H9 (cell line): ENCODE results near the gene ZFYVE27. TPM values are rescaled to one million over a fixed set of nuclear protein-coding genes. Genes with fewer than 3 reads are reported as not detected.

ENCODE experiments used
- DNase-seq: peaks from one replicate; pipeline ENCODE4 v3.0.0-alpha.2; 2017
- H2AFZ ChIP-seq: one replicate; pipeline ENCODE4 v1.6.1; 2013; ENCODE audit warnings: mild to moderate bottlenecking, low read length, control low read depth, moderate library complexity
- H2AK5ac ChIP-seq: 2 replicates; pipeline ENCODE4 v1.6.1; 2013; ENCODE audit warnings: low read length, control low read depth, mixed read lengths; ENCODE audit not compliant: insufficient read length
- H2BK120ac ChIP-seq: one replicate; pipeline ENCODE4 v1.6.1; 2013; ENCODE audit warnings: low read depth, mild to moderate bottlenecking, low read length, control low read depth, inconsistent platforms; ENCODE audit not compliant: poor library complexity, severe bottlenecking
- H2BK12ac ChIP-seq: 2 replicates; pipeline ENCODE4 v1.6.1; 2013; ENCODE audit warnings: low read length, control low read depth, mixed read lengths, low read depth; ENCODE audit not compliant: insufficient read length
- H2BK15ac ChIP-seq: 2 replicates; pipeline ENCODE4 v1.6.1; 2013; ENCODE audit warnings: low read depth, low read length, control low read depth
- H2BK20ac ChIP-seq: one replicate; pipeline ENCODE4 v1.6.1; 2013; ENCODE audit warnings: low read depth, mild to moderate bottlenecking, low read length, control low read depth, inconsistent platforms; ENCODE audit not compliant: poor library complexity, severe bottlenecking
- H2BK5ac ChIP-seq: 2 replicates; pipeline ENCODE4 v1.6.1; 2013; ENCODE audit warnings: low read length, control low read depth, mixed read lengths; ENCODE audit not compliant: insufficient read length
- H3K14ac ChIP-seq: 2 replicates; pipeline ENCODE4 v1.6.1; 2013; ENCODE audit warnings: low read length, control low read depth; ENCODE audit not compliant: insufficient read depth
- H3K18ac ChIP-seq: 2 replicates; pipeline ENCODE4 v1.6.1; 2013; ENCODE audit warnings: low read depth, mild to moderate bottlenecking, mixed read lengths, low read length, control low read depth; ENCODE audit not compliant: insufficient read length
- H3K23ac ChIP-seq: 2 replicates; pipeline ENCODE4 v1.6.1; 2013; ENCODE audit warnings: low read length, control low read depth, mixed read lengths, low read depth; ENCODE audit not compliant: insufficient read length
- H3K23me2 ChIP-seq: 2 replicates; pipeline ENCODE4 v1.6.1; 2013; ENCODE audit warnings: low read depth, mild to moderate bottlenecking, mixed read lengths, low read length, control low read depth; ENCODE audit not compliant: insufficient read length, poor library complexity, severe bottlenecking
- H3K27ac ChIP-seq: 2 replicates; pipeline ENCODE4 v1.5.1; 2013; ENCODE audit warnings: low read length, control low read depth, mixed read lengths, low read depth; ENCODE audit not compliant: insufficient read length
- H3K27me3 ChIP-seq: 2 replicates; pipeline ENCODE4 v1.6.1; 2013; ENCODE audit warnings: low read length, control low read depth, inconsistent platforms; ENCODE audit not compliant: insufficient read depth
- H3K4ac ChIP-seq: 2 replicates; pipeline ENCODE4 v1.6.1; 2013; ENCODE audit warnings: low read depth, mild to moderate bottlenecking, control low read depth, inconsistent platforms, low read length, moderate library complexity
- H3K4me1 ChIP-seq: 2 replicates; pipeline ENCODE4 v1.6.1; 2013; ENCODE audit warnings: low read length, control low read depth, inconsistent platforms; ENCODE audit not compliant: insufficient read depth
- H3K4me2 ChIP-seq: 2 replicates; pipeline ENCODE4 v1.6.1; 2013; ENCODE audit warnings: low read length, control low read depth, mixed read lengths; ENCODE audit not compliant: insufficient read length, insufficient read depth
- H3K56ac ChIP-seq: 2 replicates; pipeline ENCODE4 v1.6.1; 2013; ENCODE audit warnings: low read depth, mild to moderate bottlenecking, mixed read lengths, low read length, control low read depth; ENCODE audit not compliant: insufficient read length
- H3K79me1 ChIP-seq: 2 replicates; pipeline ENCODE4 v1.6.1; 2013; ENCODE audit warnings: low read depth, mild to moderate bottlenecking, moderate library complexity, low read length, control low read depth, inconsistent platforms; ENCODE audit not compliant: insufficient read depth, poor library complexity, severe bottlenecking
- H3K79me2 ChIP-seq: 2 replicates; pipeline ENCODE4 v1.6.1; 2013; ENCODE audit warnings: low read length, control low read depth, inconsistent platforms; ENCODE audit not compliant: insufficient read depth
- H3K9ac ChIP-seq: 2 replicates; pipeline ENCODE4 v1.6.1; 2013; ENCODE audit warnings: low read length, control low read depth, mixed read lengths; ENCODE audit not compliant: insufficient read length; ENCODE audit errors: extremely low read depth
- H3K9me3 ChIP-seq: one replicate; pipeline ENCODE4 v1.6.1; 2013; ENCODE audit warnings: low read depth, low read length, inconsistent platforms; ENCODE audit not compliant: control insufficient read depth
- H3T11ph ChIP-seq: one replicate; pipeline ENCODE4 v1.6.1; 2013; ENCODE audit warnings: mild to moderate bottlenecking, low read length, control low read depth, inconsistent platforms
- H4K20me1 ChIP-seq: one replicate; pipeline ENCODE4 v1.6.1; 2013; ENCODE audit not compliant: control insufficient read depth, insufficient read length, insufficient read depth
- H4K5ac ChIP-seq: 2 replicates; pipeline ENCODE4 v1.6.1; 2013; ENCODE audit warnings: low read depth, mild to moderate bottlenecking, mixed read lengths, low read length, control low read depth; ENCODE audit not compliant: insufficient read length
- H4K8ac ChIP-seq: replicated peaks from 2 replicates; pipeline ENCODE4 v1.6.1; 2013; ENCODE audit warnings: low read length, control low read depth, mixed read lengths, low read depth; ENCODE audit not compliant: insufficient read length
- H4K91ac ChIP-seq: 2 replicates; pipeline ENCODE4 v1.6.1; 2013; ENCODE audit warnings: low read depth, mild to moderate bottlenecking, moderate library complexity, mixed read lengths, low read length, control low read depth; ENCODE audit not compliant: insufficient read length
- H3K27ac Mint-ChIP-seq, 3 experiments: 2 replicates in 2 of 3; 3 replicates in 1 of 3; pipeline ENCODE4 v1.8.0; 2020 to 2021; ENCODE audit warnings: mixed read lengths in 3 of 3, mild to moderate bottlenecking in 1 of 3, moderate library complexity in 1 of 3
- H3K27me3 Mint-ChIP-seq: 2 replicates; pipeline ENCODE4 v1.8.0; 2021; ENCODE audit warnings: low read depth, mild to moderate bottlenecking, moderate library complexity, mixed read lengths
- H3K36me3 Mint-ChIP-seq, 3 experiments: 2 replicates in 2 of 3; 3 replicates in 1 of 3; pipeline ENCODE4 v1.8.0; 2020 to 2021; ENCODE audit warnings: low read depth in 3 of 3, mixed read lengths in 3 of 3; ENCODE audit not compliant: insufficient read depth in 1 of 3
- H3K4me1 Mint-ChIP-seq, 2 experiments: 2 replicates each; pipeline ENCODE4 v1.8.0; 2020; ENCODE audit warnings: mixed read lengths in 2 of 2
- H3K4me3 Mint-ChIP-seq, 2 experiments: 2 replicates in 1 of 2; 3 replicates in 1 of 2; pipeline ENCODE4 v1.8.0; 2020 to 2021; ENCODE audit warnings: mild to moderate bottlenecking in 2 of 2, mixed read lengths in 2 of 2, moderate library complexity in 1 of 2
- H3K9me3 Mint-ChIP-seq, 2 experiments: 2 replicates in 1 of 2; 3 replicates in 1 of 2; pipeline ENCODE4 v1.8.0; 2020; ENCODE audit warnings: mild to moderate bottlenecking in 2 of 2, mixed read lengths in 2 of 2, moderate library complexity in 1 of 2
- WGBS: extraction: QIAGEN DNeasy Blood & Tissue Kit; methylation state at CpG from one replicate; pipeline ENCODE4 v1.1.7; 2013; ENCODE audit warnings: missing lambda C conversion rate, low lambda C conversion rate, mixed read lengths; ENCODE audit not compliant: insufficient read length; ENCODE audit errors: extremely low coverage; 5-methylcytosine and 5-hydroxymethylcytosine counted together
- total RNA-seq: library from RNA; stranded (reverse); gene quantifications from 2 replicates; pipeline ENCODE4 v1.2.1, GENCODE V29; 2021
- TF ChIP-seq, protein P1 (sequence below): fragments of 200-600 bp; sonication (generic); conservative IDR thresholded peaks from 3 replicates; pipeline ENCODE4 v1.8.0; 2021; ENCODE audit warnings: antibody characterized with exemption, mild to moderate bottlenecking

The ZFYVE27 gene
- total RNA-seq, 1 experiment from 2014 or later, result 33.2 TPM

DNA sequence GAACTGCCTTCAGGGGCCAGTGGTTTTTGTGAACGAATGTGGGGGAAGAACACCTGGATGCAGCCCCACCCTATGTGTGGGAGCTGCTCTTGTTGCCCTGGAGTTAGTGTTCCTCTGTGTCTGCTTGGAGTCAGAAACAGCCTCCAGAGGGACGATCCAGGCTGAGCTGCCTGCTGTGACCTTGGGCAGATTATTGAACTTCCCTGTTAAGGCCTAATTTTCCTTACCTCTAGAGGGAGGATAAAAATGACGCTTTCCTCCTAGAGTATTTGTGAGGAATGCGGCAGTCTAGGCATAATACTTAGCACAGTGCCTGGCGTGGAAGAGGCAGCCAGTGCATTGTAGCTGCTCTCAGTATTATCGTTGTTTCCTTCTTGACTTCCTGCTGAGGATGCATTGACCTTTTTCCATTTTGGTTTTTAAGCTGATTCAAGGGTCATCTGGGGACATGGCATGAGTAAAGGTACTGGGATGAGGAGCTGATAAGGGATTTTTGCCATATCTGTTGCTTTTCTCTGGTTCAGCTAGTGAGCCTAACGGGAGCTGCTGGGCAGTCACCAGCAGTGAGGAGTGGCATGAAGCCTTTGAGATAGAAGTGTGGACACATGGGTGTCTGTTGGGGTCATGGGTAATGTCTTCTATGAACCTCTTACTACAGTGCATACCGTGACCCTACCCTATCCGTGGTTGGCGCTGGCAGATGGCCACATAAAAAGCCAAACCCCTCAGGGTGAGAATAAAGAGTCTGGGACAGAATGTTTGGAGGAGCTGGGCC is 6.4 kb downstream of the ZFYVE27 start:
- H3K27me3 ChIP-seq, result no peaks in the 10 kb centered on the region
- H3K23ac ChIP-seq, result no peak overlapping the region
- no peak overlapping the region for H3T11ph ChIP-seq
- no peak overlapping the region for H3K14ac ChIP-seq
- no peaks in the 10 kb centered on the region; the same call in 1 of the 2 replicates for H3K79me2 ChIP-seq
- no peak for DNase-seq
- no CpG with 5 or more reads among the region's 10 CpGs for whole genome bisulfite sequencing
- Mint-ChIP-seq H3K27ac (peak overlapping the region in 1 of 3 experiments; percentile 1; a peak in 1 of 7 replicates), H3K4me3 (no peak overlapping the region), H3K36me3 (peaks cover 10 to 83% (median 62%) of the 10 kb centered on the region in 3 experiments; a peak in 6 of 7 replicates), H3K27me3 (no peaks in the 10 kb centered on the region), H3K9me3 (no peaks in the 10 kb centered on the region), H3K4me1 (peaks cover under 1% of the 10 kb centered on the region in 2 experiments; a peak in 3 of 4 replicates)
- H3K27ac ChIP-seq, result no peak overlapping the region
- H2BK12ac ChIP-seq, result no peak overlapping the region
- H2BK120ac ChIP-seq, result no peak overlapping the region
- no peak overlapping the region for H3K4ac ChIP-seq
- H3K4me1 ChIP-seq, result no peaks in the 10 kb centered on the region
- no peak overlapping the region for H2BK20ac ChIP-seq
- no peak overlapping the region for H3K56ac ChIP-seq
- no peak overlapping the region for H2AFZ ChIP-seq
- no peak overlapping the region for H3K18ac ChIP-seq
- no peak overlapping the region for H3K9ac ChIP-seq
- H4K8ac ChIP-seq, result no peak overlapping the region
- no peaks in the 10 kb centered on the region for H3K9me3 ChIP-seq
- H2AK5ac ChIP-seq, result no peak overlapping the region
- peaks cover 3% of the 10 kb centered on the region for H3K79me1 ChIP-seq
- no peak overlapping the region for H2BK5ac ChIP-seq
- H4K20me1 ChIP-seq, result no peaks in the 10 kb centered on the region
- H2BK15ac ChIP-seq, result no peak overlapping the region
- H4K91ac ChIP-seq, result no peak overlapping the region
- H3K4me2 ChIP-seq, result no peak overlapping the region
- no peaks in the 10 kb centered on the region for H3K23me2 ChIP-seq
- H4K5ac ChIP-seq, result no peak overlapping the region
- TF ChIP-seq, protein P1, sequence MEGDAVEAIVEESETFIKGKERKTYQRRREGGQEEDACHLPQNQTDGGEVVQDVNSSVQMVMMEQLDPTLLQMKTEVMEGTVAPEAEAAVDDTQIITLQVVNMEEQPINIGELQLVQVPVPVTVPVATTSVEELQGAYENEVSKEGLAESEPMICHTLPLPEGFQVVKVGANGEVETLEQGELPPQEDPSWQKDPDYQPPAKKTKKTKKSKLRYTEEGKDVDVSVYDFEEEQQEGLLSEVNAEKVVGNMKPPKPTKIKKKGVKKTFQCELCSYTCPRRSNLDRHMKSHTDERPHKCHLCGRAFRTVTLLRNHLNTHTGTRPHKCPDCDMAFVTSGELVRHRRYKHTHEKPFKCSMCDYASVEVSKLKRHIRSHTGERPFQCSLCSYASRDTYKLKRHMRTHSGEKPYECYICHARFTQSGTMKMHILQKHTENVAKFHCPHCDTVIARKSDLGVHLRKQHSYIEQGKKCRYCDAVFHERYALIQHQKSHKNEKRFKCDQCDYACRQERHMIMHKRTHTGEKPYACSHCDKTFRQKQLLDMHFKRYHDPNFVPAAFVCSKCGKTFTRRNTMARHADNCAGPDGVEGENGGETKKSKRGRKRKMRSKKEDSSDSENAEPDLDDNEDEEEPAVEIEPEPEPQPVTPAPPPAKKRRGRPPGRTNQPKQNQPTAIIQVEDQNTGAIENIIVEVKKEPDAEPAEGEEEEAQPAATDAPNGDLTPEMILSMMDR, result no peak
